ENCODE data around the gene LAPTM5. TPM values are rescaled to one million over a fixed set of nuclear protein-coding genes. Genes with fewer than 3 reads are reported as not detected.

The LAPTM5 gene
- total and polyA plus RNA-seq, 4 donors, result 18.0 to 46.2 (median 28.1) TPM

DNA sequence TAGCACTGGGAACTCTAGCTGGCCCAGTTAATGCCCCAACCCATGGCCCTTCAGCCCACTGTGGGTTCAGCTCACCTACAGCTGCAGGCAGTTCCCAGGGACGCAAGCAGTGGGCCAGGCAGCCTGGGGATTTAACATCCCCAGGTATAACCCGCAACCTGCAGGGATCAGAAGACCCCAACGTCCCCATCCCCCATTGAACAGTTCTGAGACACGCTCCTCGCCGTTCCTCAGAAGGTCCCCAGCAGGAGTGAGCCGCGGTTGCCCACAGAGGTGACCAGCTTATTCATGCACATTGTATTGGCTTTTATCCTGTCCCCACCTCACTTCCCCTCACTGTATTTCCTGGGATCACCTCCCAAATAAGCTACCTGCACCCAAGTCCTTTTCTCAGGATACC, 29.2 kb downstream of the LAPTM5 start (continued):
- no peak for TF ChIP-seq RAD21 (IDR thresholded peaks at IDR 0.05)

GRCh38 chr1:30727824-30728223, 29.8 kb downstream of the LAPTM5 start:
- Histone ChIP-seq H3K36me3 (ENCODE audit: control insufficient read depth in 4 of 4, insufficient read depth in 3 of 4, low read depth in 1 of 4, low read length in 3 of 4) (peaks cover 0 to 10% (median 1%) of the 10 kb centered on the region in 4 donors), H3K27ac (ENCODE audit: low read depth in 1 of 2, low read length in 2 of 2) (no peak overlapping the region), H3K4me1 (ENCODE audit: control insufficient read depth in 4 of 4, insufficient read depth in 4 of 4, low read length in 3 of 4) (no peaks in the 10 kb centered on the region), H3K9me3 (ENCODE audit: control insufficient read depth in 4 of 4, low read length in 3 of 4) (no peaks in the 10 kb centered on the region), H3K4me3 (ENCODE audit: low read depth in 1 of 3, low read length in 3 of 3) (no peak overlapping the region), H3K27me3 (ENCODE audit: control insufficient read depth in 4 of 4, insufficient read depth in 4 of 4, low read length in 3 of 4) (no peaks in the 10 kb centered on the region), H3K9ac (ENCODE audit: low read depth in 1 of 2, low read length in 2 of 2) (no peak overlapping the region)
- 95% methylated on average over 2 of the region's 2 CpGs for WGBS
- DNase-seq (ENCODE audit: low spot score), result no peak
- TF ChIP-seq RAD21 (IDR thresholded peaks at IDR 0.05) (no peak), NR2F2 (IDR thresholded peaks at IDR 0.05) (no peak), EGR1 (IDR thresholded peaks at IDR 0.05; ENCODE audit: low read depth in 2 of 2) (no peak)

DNA sequence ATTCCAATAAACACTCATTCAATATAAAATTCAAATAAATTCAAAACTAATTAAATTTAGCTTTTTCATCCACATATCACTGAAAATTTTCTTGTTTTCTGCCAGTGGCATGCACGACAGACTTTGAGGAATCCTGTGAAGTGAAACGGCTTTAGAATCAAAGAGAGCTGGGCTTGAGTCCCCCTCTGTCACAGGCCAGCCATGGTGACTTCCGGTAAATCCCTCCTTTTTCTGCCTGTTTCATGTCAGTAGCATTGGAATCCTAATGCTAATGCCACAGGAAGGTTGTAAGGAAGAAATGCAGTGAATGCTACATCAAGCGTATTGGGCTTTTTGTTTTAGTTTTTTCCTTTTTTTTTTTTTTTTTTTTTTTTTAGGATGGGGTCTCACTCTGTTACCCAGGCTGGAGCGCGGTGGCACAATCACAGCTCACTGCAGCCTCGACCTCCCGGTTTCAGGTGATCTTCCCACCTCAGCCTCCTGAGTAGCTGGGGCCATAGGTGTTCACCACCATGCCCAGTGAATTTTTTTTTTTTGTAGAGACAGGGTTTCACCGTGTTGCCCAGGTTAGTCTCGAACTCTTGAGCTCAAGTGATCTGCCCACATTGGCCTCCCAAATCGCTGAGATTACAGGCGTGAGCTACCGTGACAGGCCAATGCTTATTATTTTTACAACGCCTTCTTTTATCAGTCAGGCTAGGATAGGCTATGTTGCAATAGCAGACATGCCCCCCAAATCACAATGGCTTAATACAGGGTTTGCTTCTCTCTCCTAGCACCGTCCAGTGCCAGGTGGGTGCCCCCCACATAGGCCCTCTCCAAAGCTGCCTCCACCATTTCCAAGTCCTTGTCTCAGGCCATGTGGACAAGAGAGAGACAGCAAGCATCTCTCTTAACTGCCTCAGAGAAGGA, 30.5 kb downstream of the LAPTM5 start:
- H3K9ac ChIP-seq (ENCODE audit: low read depth in 1 of 2, low read length in 2 of 2), result no peak overlapping the region
- H3K4me3 ChIP-seq (ENCODE audit: low read depth in 1 of 3, low read length in 3 of 3), result no peak overlapping the region
- WGBS, result 89% methylated on average over 15 of the region's 15 CpGs
- H3K27ac ChIP-seq (ENCODE audit: low read depth in 1 of 2, low read length in 2 of 2), result no peak overlapping the region
- H3K27me3 ChIP-seq (ENCODE audit: control insufficient read depth in 4 of 4, insufficient read depth in 4 of 4, low read length in 3 of 4), result no peaks in the 10 kb centered on the region
- no peaks in the 10 kb centered on the region for H3K4me1 ChIP-seq (ENCODE audit: control insufficient read depth in 4 of 4, insufficient read depth in 4 of 4, low read length in 3 of 4)
- no peak for DNase-seq (ENCODE audit: low spot score)
- no peak for TF ChIP-seq SP1 (IDR thresholded peaks at IDR 0.05)
- TF ChIP-seq FOXA2 (IDR thresholded peaks at IDR 0.05), result no peak
- no peak for TF ChIP-seq HNF4G (IDR thresholded peaks at IDR 0.05)
- TF ChIP-seq MAX (IDR thresholded peaks at IDR 0.05), result no peak
- TF ChIP-seq HNF4A (conservative IDR thresholded peaks at IDR 0.05), result no peak
- no peak for TF ChIP-seq TAF1 (conservative IDR thresholded peaks at IDR 0.05)
- TF ChIP-seq, protein P1, sequence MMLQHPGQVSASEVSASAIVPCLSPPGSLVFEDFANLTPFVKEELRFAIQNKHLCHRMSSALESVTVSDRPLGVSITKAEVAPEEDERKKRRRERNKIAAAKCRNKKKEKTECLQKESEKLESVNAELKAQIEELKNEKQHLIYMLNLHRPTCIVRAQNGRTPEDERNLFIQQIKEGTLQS (IDR thresholded peaks at IDR 0.05), result no peak
- TF ChIP-seq GABPA (IDR thresholded peaks at IDR 0.05 in 1 of 2, conservative IDR thresholded peaks at IDR 0.05 in 1 of 2), result no peak
- no peak for TF ChIP-seq FOXA1 (IDR thresholded peaks at IDR 0.05)
- TF ChIP-seq, protein P2, sequence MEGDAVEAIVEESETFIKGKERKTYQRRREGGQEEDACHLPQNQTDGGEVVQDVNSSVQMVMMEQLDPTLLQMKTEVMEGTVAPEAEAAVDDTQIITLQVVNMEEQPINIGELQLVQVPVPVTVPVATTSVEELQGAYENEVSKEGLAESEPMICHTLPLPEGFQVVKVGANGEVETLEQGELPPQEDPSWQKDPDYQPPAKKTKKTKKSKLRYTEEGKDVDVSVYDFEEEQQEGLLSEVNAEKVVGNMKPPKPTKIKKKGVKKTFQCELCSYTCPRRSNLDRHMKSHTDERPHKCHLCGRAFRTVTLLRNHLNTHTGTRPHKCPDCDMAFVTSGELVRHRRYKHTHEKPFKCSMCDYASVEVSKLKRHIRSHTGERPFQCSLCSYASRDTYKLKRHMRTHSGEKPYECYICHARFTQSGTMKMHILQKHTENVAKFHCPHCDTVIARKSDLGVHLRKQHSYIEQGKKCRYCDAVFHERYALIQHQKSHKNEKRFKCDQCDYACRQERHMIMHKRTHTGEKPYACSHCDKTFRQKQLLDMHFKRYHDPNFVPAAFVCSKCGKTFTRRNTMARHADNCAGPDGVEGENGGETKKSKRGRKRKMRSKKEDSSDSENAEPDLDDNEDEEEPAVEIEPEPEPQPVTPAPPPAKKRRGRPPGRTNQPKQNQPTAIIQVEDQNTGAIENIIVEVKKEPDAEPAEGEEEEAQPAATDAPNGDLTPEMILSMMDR (IDR thresholded peaks at IDR 0.05; ENCODE audit: low read depth, low read length, missing input control), result no peak
- no peaks in the 10 kb centered on the region for H3K9me3 ChIP-seq (ENCODE audit: control insufficient read depth in 4 of 4, low read length in 3 of 4)
- peaks cover 0 to 10% (median 1%) of the 10 kb centered on the region in 4 donors for H3K36me3 ChIP-seq (ENCODE audit: control insufficient read depth in 4 of 4, insufficient read depth in 3 of 4, low read depth in 1 of 4, low read length in 3 of 4)

DNA sequence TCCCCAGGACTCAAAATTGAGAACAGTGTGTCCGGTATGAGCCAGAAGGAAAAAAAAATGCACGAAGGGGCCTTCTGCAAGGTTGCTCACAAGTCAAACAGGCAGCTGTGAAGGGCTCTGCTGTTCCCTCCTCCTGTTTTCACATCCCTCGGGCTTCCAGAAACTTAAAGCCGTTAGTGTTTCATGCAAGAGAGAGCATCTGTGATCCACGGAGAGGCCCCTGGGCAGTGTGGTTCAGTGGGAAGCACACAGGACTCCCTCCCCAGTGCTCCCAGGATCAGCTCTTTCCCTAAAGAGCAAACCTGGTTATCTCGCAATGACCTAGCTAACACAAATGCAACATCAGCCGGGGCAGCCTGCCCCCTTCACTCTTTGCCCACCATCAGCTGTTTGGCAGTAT, 31.3 kb downstream of the LAPTM5 start:
- TF ChIP-seq, protein P2 (IDR thresholded peaks at IDR 0.05; ENCODE audit: low read depth, low read length, missing input control), result no peak
- TF ChIP-seq NR2F2 (IDR thresholded peaks at IDR 0.05) (no peak), SP1 (IDR thresholded peaks at IDR 0.05) (no peak), HNF4G (IDR thresholded peaks at IDR 0.05) (no peak), FOXA1 (IDR thresholded peaks at IDR 0.05) (no peak), MAX (IDR thresholded peaks at IDR 0.05) (no peak), HNF4A (conservative IDR thresholded peaks at IDR 0.05) (no peak)
- Histone ChIP-seq H3K4me3 (ENCODE audit: low read depth in 1 of 3, low read length in 3 of 3) (no peak overlapping the region), H3K9me3 (ENCODE audit: control insufficient read depth in 4 of 4, low read length in 3 of 4) (no peaks in the 10 kb centered on the region), H3K27ac (ENCODE audit: low read depth in 1 of 2, low read length in 2 of 2) (no peak overlapping the region), H3K9ac (ENCODE audit: low read depth in 1 of 2, low read length in 2 of 2) (no peak overlapping the region), H3K4me1 (ENCODE audit: control insufficient read depth in 4 of 4, insufficient read depth in 4 of 4, low read length in 3 of 4) (no peaks in the 10 kb centered on the region), H3K36me3 (ENCODE audit: control insufficient read depth in 4 of 4, insufficient read depth in 3 of 4, low read depth in 1 of 4, low read length in 3 of 4) (peaks cover 0 to 10% (median 1%) of the 10 kb centered on the region in 4 donors), H3K27me3 (ENCODE audit: control insufficient read depth in 4 of 4, insufficient read depth in 4 of 4, low read length in 3 of 4) (no peaks in the 10 kb centered on the region)
- WGBS, result 94% methylated on average over 7 of the region's 7 CpGs
- no peak for DNase-seq (ENCODE audit: low spot score)
